HG03442 (cell line): ENCODE measurements around the gene DACT3.
A peak's percentile ranks its signal among the peaks of the same experiment; 100 is the strongest.

Experiments used
- ATAC-seq: cut with Tn5 transposase; IDR thresholded peaks from one replicate; pipeline ENCODE4 v1.9.1; 2021; ENCODE audit warnings: mild to moderate bottlenecking, moderate library complexity; ENCODE audit not compliant: unreplicated experiment

DACT3 gene

GRCh38 chr19:46600384-46601317 is 60.3 kb downstream of the DACT3 start:
- ATAC-seq: peak; percentile 75

GRCh38 chr19:46599716-46600373 is 61.1 kb downstream of the DACT3 start:
- no peak for ATAC-seq

- ATAC-seq: no peak
Observed at GRCh38 chr19:46598372-46598917, 62.5 kb downstream of the DACT3 start.
